ENCODE data around the gene ASB2.

GRCh38 chr14:93987815-93988476 lies 11.6 kb upstream of the ASB2 start:
- no peak for TF ChIP-seq CTCF (IDR thresholded peaks at IDR 0.05; ENCODE audit: low read depth, low read length, poor library complexity, severe bottlenecking)
- TF ChIP-seq EZH2phosphoT487 (IDR thresholded peaks at IDR 0.05; ENCODE audit: borderline replicate concordance, low read length) = no peak

Measured in DOHH2 (cell line).